HEK293 (cell line): ENCODE measurements around the gene OBP2A.

ENCODE experiments used
- KLF8 ChIP-seq: fragments of 450-650 bp; formaldehyde crosslinking; IDR thresholded peaks from 2 replicates; pipeline ENCODE4 v1.5.1; 2016; ENCODE audit warnings: missing biosample characterization, missing genetic modification characterization
- TF ChIP-seq, protein P1 (sequence below): fragments of 450-650 bp; formaldehyde crosslinking; IDR thresholded peaks from 2 replicates; pipeline ENCODE4 v1.5.1; 2016; ENCODE audit warnings: missing biosample characterization, missing genetic modification characterization

DNA sequence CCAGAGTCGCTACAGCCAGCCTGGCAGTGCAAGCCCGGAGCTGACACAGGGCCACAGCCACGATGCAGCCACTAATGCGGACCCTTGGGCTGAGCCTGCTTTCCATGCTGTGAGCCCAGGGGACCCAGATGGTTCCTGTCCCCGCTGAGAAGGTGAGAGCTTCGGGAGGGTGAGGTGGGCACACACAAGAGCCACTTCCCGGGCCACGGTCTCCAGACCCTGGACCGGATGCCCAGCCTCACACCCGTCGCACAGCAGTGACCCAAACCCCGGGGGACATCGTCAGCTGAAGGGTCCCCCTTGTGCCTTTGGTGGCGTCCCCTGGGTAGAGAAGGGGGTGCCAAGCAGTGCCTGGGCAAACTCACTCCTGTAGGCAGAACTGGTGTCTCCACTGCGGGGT, 29.0 kb downstream of the OBP2A start:
- no peak for TF ChIP-seq KLF8 (tag by site-specific recombination)
- TF ChIP-seq, protein P1, sequence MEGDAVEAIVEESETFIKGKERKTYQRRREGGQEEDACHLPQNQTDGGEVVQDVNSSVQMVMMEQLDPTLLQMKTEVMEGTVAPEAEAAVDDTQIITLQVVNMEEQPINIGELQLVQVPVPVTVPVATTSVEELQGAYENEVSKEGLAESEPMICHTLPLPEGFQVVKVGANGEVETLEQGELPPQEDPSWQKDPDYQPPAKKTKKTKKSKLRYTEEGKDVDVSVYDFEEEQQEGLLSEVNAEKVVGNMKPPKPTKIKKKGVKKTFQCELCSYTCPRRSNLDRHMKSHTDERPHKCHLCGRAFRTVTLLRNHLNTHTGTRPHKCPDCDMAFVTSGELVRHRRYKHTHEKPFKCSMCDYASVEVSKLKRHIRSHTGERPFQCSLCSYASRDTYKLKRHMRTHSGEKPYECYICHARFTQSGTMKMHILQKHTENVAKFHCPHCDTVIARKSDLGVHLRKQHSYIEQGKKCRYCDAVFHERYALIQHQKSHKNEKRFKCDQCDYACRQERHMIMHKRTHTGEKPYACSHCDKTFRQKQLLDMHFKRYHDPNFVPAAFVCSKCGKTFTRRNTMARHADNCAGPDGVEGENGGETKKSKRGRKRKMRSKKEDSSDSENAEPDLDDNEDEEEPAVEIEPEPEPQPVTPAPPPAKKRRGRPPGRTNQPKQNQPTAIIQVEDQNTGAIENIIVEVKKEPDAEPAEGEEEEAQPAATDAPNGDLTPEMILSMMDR (tag by site-specific recombination), result no peak
